Measurements from ENCODE around the gene ILRUN. TPM values are rescaled to one million over a fixed set of nuclear protein-coding genes. Genes with fewer than 3 reads are reported as not detected.
A peak's percentile ranks its signal among the peaks of the same experiment; 100 is the strongest.
"Not testable (repeated sequence)": the region's sequence is repeated elsewhere in the genome, so short reads cannot be mapped to it uniquely, and the experiment has no call there.

The ILRUN gene
- total RNA-seq, 1 donor from 2014 or later = 67.2 TPM

DNA sequence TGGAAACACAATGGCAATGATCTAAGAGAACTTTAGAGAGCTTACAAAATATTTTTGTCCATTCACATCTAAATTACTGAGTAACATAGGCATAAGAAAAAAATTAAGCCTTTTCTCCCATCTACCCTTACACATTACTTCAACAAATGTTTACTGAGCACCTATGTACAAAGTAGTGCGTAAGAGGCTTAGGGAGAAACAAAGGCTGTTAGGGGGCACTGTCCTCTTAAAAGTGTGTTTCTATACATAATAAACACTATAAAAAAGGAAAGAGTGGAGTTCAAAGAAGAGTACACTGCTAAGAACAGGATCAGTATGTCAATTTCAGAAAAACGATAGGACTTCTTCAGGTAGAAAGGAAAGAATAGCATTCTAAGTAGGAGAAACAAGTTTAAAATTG, 12.2 kb downstream of the ILRUN start:
- H3K36me3 Mint-ChIP-seq (ENCODE audit: low read depth) = peaks cover 14% of the 10 kb centered on the region
- H3K27ac Mint-ChIP-seq = no peak overlapping the region

GRCh38 chr6:34680802-34681515, 15.6 kb downstream of the ILRUN start:
- H3K4me3 Mint-ChIP-seq = no peak overlapping the region
- no peak for DNase-seq
- H3K27me3 Mint-ChIP-seq = no peaks in the 10 kb centered on the region
- intact Hi-C loops (cut with micrococcal nuclease) = no loop called here
- H3K4me1 Mint-ChIP-seq = peaks cover 14% of the 10 kb centered on the region
- no peaks in the 10 kb centered on the region for H3K9me3 Mint-ChIP-seq
- H3K27ac Mint-ChIP-seq = no peak overlapping the region
- peaks cover 10% of the 10 kb centered on the region for H3K36me3 Mint-ChIP-seq (ENCODE audit: low read depth)

More for the DNA sequence above, 12.2 kb downstream of the ILRUN start:
- H3K4me1 Mint-ChIP-seq = peaks cover 23% of the 10 kb centered on the region
- H3K9me3 Mint-ChIP-seq = no peaks in the 10 kb centered on the region
- no peak overlapping the region for H3K4me3 Mint-ChIP-seq
- DNase-seq = no peak
- intact Hi-C loops (cut with micrococcal nuclease) = no loop called here
- no peaks in the 10 kb centered on the region for H3K27me3 Mint-ChIP-seq

- H3K27me3 Mint-ChIP-seq; DNase-seq; H3K4me3 Mint-ChIP-seq; H3K27ac Mint-ChIP-seq; H3K9me3 Mint-ChIP-seq; intact Hi-C loops (cut with micrococcal nuclease); H3K36me3 Mint-ChIP-seq (ENCODE audit: low read depth): not testable (repeated sequence)
- peaks cover 17% of the 10 kb centered on the region for H3K4me1 Mint-ChIP-seq
Observed at GRCh38 chr6:34680313-34680712, 16.3 kb downstream of the ILRUN start.

DNA sequence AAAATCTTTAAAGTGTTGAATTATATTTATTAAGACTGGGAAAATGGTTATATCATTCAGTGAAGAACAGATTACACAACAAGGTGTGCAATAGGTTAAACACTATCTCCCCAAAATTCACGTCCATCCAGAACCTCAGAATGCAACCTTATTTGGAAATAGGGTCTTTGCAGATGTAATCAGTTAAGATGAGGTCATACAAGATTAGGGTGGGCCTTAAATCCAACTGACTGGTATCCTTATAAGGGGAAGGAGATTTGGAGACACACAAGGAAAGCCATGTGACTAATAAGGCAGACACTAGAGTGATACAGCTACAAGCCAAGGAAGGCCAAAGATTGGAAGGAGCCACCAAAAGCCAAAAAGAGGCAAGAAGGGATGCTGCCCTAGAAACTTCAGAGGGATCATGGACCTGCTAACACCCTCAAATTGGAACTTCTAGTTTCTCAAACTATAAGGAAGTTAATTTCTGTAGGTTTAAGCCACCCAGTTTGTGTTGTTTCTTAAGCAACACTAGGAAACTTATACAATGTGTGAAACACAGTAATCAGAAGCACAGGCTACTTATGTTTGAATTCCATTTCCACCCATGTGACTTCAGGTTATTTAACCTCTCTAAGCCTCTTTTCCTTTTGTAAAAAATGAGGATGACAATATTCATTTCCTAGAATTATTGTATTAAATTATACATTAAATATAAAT, 16.9 kb downstream of the ILRUN start:
- Mint-ChIP-seq H3K9me3 (no peaks in the 10 kb centered on the region), H3K27me3 (no peaks in the 10 kb centered on the region), H3K36me3 (ENCODE audit: low read depth) (peaks cover 8% of the 10 kb centered on the region), H3K4me1 (peaks cover 16% of the 10 kb centered on the region), H3K4me3 (no peak overlapping the region), H3K27ac (no peak overlapping the region)
- no peak for DNase-seq
- intact Hi-C loops (cut with micrococcal nuclease) = no loop called here

DNA sequence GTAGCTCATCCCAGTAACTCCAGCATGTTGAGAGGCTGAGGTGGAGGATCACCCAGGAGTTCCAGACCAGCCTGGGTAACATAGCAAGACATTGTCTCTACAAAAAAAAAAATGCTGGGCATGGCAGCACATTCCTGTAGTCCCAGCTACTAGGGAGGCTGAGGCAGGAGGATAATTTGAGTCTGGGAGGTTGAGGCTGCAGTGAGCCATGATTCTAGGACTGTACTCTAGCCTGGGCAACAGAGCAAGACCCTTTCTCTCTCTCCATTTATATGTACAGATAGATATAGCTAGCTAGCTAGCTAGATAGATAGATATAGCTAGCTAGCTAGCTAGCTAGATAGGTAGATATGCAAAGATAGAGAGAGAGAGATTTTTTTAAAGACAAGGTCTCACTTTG, 20.4 kb downstream of the ILRUN start:
- no peak for DNase-seq
- H3K4me1 Mint-ChIP-seq = peaks cover 41% of the 10 kb centered on the region
- H3K27ac Mint-ChIP-seq = no peak overlapping the region
- no peak overlapping the region for H3K4me3 Mint-ChIP-seq
- H3K27me3 Mint-ChIP-seq = no peaks in the 10 kb centered on the region
- peaks cover 5% of the 10 kb centered on the region for H3K36me3 Mint-ChIP-seq (ENCODE audit: low read depth)
- intact Hi-C loops (cut with micrococcal nuclease) = no loop called here
- H3K9me3 Mint-ChIP-seq = no peaks in the 10 kb centered on the region

GRCh38 chr6:34674930-34675329, 21.6 kb downstream of the ILRUN start:
- peaks cover 46% of the 10 kb centered on the region for H3K4me1 Mint-ChIP-seq
- intact Hi-C loops (cut with micrococcal nuclease); H3K27ac Mint-ChIP-seq; H3K27me3 Mint-ChIP-seq; H3K36me3 Mint-ChIP-seq (ENCODE audit: low read depth); DNase-seq; H3K9me3 Mint-ChIP-seq; H3K4me3 Mint-ChIP-seq: not testable (repeated sequence)

DNA sequence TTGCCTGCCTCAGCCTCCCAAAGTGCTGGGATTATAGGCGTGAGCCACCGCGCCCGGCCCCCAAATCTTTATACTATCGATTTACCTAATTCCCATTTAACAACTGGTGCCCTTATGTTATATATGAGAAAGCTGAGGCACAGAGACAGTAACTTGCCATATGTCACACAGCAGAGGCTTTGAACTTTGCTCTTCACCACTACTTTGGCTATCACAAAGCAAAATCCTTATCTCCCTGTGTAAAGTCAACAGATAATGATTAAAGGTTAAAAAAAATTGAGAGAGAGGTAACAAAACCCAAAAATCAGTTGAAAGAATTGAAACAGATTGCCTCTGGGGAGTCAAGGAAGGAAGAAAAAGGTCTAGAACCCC, 22.3 kb downstream of the ILRUN start:
- intact Hi-C loops (cut with micrococcal nuclease) = no loop called here
- H3K27ac Mint-ChIP-seq = peak overlapping the region; percentile 5
- H3K36me3 Mint-ChIP-seq (ENCODE audit: low read depth) = peaks cover 13% of the 10 kb centered on the region
- peaks cover 44% of the 10 kb centered on the region for H3K4me1 Mint-ChIP-seq
- no peaks in the 10 kb centered on the region for H3K9me3 Mint-ChIP-seq
- no peaks in the 10 kb centered on the region for H3K27me3 Mint-ChIP-seq
- no peak overlapping the region for H3K4me3 Mint-ChIP-seq
- DNase-seq = no peak

GRCh38 chr6:34673064-34673463, 23.5 kb downstream of the ILRUN start:
- Mint-ChIP-seq H3K27me3 (no peaks in the 10 kb centered on the region), H3K4me3 (peak overlapping the region; percentile 81), H3K36me3 (ENCODE audit: low read depth) (peaks cover 15% of the 10 kb centered on the region), H3K27ac (peak overlapping the region; percentile 95), H3K4me1 (peaks cover 47% of the 10 kb centered on the region), H3K9me3 (no peaks in the 10 kb centered on the region)
- intact Hi-C loops (cut with micrococcal nuclease) = no loop called here
- DNase-seq = no peak

DNA sequence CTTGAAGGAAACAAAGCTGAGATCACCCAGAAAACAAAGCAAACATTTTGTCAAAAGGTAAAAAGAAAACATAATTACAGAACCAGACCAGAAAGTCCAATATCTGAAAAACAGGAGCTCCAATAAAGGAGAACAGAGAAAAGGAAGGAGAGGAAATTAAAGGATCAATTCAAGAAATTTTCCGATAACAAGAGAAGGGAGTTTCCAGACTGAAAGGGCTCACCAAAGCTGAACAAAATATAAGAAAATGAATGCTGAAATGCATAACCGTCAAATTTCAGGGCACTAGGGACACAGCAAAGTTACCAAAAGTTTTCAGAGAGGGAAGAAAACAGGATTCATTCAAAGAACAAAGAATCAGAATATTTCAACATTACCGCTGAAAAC, 23.9 kb downstream of the ILRUN start:
- H3K4me3 Mint-ChIP-seq = peak overlapping the region; percentile 81
- H3K9me3 Mint-ChIP-seq = no peaks in the 10 kb centered on the region
- H3K36me3 Mint-ChIP-seq (ENCODE audit: low read depth) = peaks cover 14% of the 10 kb centered on the region
- H3K4me1 Mint-ChIP-seq = peaks cover 47% of the 10 kb centered on the region
- peak overlapping the region; percentile 95 for H3K27ac Mint-ChIP-seq
- DNase-seq = no peak
- intact Hi-C loops (cut with micrococcal nuclease) = loop anchor here (1.0 kb wide), 2 partner anchors 16 to 24 kb away; partner anchors contain the start of gene ILRUN
- H3K27me3 Mint-ChIP-seq = no peaks in the 10 kb centered on the region

DNA sequence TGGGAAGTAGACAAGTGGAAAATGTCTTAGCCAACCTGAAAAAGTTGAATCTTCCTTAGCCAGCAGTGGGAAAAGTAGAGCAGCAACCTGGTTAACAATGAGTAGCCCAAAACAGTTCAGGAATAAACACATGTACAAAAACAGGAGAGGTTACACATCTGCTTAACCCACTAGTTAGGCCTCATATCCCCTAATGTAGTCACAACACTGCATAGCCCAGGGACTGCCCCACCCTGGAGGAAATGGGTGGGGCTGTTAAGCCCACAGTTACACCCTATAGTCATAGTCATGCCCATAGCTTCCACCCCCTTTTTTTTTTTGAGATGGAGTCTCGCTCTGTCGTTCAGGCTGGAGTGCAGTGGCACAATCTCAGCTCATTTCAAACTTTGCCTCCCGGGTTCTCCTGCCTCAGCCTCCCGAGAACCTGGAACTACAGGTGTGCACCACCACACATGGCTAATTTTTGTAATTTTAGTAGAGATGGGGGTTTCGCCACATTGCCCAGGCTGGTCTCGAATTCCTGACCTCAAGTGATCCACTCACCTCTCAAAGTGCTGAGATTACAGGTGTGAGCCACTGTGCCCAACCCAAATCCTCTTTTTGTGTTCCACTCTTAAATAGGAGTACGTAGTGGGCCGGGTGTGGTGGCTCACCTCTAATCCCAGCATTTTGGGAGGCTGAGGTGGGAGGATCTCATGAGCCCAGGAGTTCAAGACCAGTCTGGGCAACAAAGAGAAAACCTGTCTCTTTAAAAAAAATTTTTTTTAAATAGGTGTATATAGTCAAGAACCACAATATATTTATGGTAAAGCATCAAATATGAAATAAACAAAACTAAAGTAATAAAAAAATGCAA, 24.5 kb downstream of the ILRUN start:
- no peaks in the 10 kb centered on the region for H3K27me3 Mint-ChIP-seq
- peaks cover 47% of the 10 kb centered on the region for H3K4me1 Mint-ChIP-seq
- intact Hi-C loops (cut with micrococcal nuclease) = loop anchor here (1.0 kb wide), 2 partner anchors 16 to 24 kb away; partner anchors contain the start of gene ILRUN
- H3K36me3 Mint-ChIP-seq (ENCODE audit: low read depth) = peaks cover 12% of the 10 kb centered on the region
- peak; percentile 93 for DNase-seq
- no peaks in the 10 kb centered on the region for H3K9me3 Mint-ChIP-seq
- H3K4me3 Mint-ChIP-seq = peak overlapping the region; percentile 81
- H3K27ac Mint-ChIP-seq = peak overlapping the region; percentile 95

- DNase-seq = no peak
- intact Hi-C loops (cut with micrococcal nuclease) = no loop called here
- Mint-ChIP-seq H3K4me3 (peak overlapping the region; percentile 81), H3K9me3 (no peaks in the 10 kb centered on the region), H3K4me1 (peaks cover 50% of the 10 kb centered on the region), H3K27me3 (no peaks in the 10 kb centered on the region), H3K36me3 (ENCODE audit: low read depth) (peaks cover 12% of the 10 kb centered on the region), H3K27ac (peak overlapping the region; percentile 95)
Observed at GRCh38 chr6:34671367-34671766, 25.2 kb downstream of the ILRUN start.

DNA sequence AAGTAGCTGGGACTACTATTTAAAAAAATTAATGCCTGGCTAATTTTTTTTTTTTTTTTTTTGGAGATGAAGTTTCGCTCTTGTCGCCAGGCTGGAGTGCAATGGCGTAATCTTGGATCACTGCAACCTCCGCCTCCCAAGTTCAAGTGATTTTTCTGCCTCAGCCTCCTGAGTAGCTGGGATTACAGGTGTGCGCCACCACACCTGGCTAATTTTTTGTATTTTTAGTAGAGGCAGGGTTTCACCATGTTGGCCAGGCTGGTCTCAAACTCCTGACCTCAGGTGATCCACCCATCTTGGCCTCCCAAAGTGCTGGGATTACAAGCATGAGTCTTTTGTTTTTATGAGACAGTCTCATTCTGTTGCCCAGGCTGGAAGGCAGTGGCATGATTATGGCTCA, 27.8 kb downstream of the ILRUN start:
- H3K27ac Mint-ChIP-seq; intact Hi-C loops (cut with micrococcal nuclease); DNase-seq; H3K9me3 Mint-ChIP-seq; H3K27me3 Mint-ChIP-seq; H3K4me3 Mint-ChIP-seq: not testable (repeated sequence)
- peaks cover 13% of the 10 kb centered on the region for H3K36me3 Mint-ChIP-seq (ENCODE audit: low read depth)
- H3K4me1 Mint-ChIP-seq = peaks cover 48% of the 10 kb centered on the region

- DNase-seq = no peak
- Mint-ChIP-seq H3K36me3 (ENCODE audit: low read depth) (peaks cover 15% of the 10 kb centered on the region), H3K4me1 (peaks cover 41% of the 10 kb centered on the region), H3K27me3 (no peaks in the 10 kb centered on the region), H3K4me3 (no peak overlapping the region), H3K27ac (no peak overlapping the region), H3K9me3 (peaks cover 7% of the 10 kb centered on the region)
- intact Hi-C loops (cut with micrococcal nuclease) = no loop called here
Observed at GRCh38 chr6:34667481-34668238, 28.9 kb downstream of the ILRUN start.
